Thoracic aorta (tissue), 2 donors: ENCODE results near the gene RBM8A. TPM values are rescaled to one million over a fixed set of nuclear protein-coding genes. Genes with fewer than 3 reads are reported as not detected.

Experiments
- ATAC-seq: fragments of 150-250 bp; one replicate; pipeline ENCODE4 v1.8.0; 2017; ENCODE audit warnings: low read depth; ENCODE audit not compliant: insufficient number of reproducible peaks, low FRiP score
- DNase-seq: peaks from one replicate; pipeline ENCODE4 v3.0.0-alpha.2; 2020; ENCODE audit warnings: low spot score
- H3K27ac ChIP-seq, 2 donors: fragments of 200-600 bp; sonication (generic); 1 replicate in 1 of 2; 2 replicates in 1 of 2; pipeline ENCODE4 v1.5.1; 2016; ENCODE audit warnings: mild to moderate bottlenecking in 2 of 2, moderate library complexity in 2 of 2
- H3K27me3 ChIP-seq: fragments of 200-600 bp; sonication (generic); replicated peaks from 2 replicates; pipeline ENCODE4 v1.6.0; 2016; ENCODE audit warnings: mild to moderate bottlenecking; ENCODE audit not compliant: insufficient read depth
- H3K36me3 ChIP-seq: fragments of 200-600 bp; sonication (generic); one replicate; pipeline ENCODE4 v1.5.1; 2016
- H3K4me1 ChIP-seq, 2 donors: fragments of 200-600 bp; sonication (generic); 1 replicate in 1 of 2; 2 replicates in 1 of 2; pipeline versions ENCODE4 v1.5.1 to v1.6.0; 2016; ENCODE audit warnings: low read depth in 2 of 2, mild to moderate bottlenecking in 1 of 2; ENCODE audit not compliant: control insufficient read depth in 1 of 2
- H3K4me3 ChIP-seq: fragments of 200-600 bp; sonication (generic); 2 replicates; pipeline ENCODE4 v1.5.1; 2016; ENCODE audit warnings: mild to moderate bottlenecking
- H3K9me3 ChIP-seq: fragments of 200-600 bp; sonication (generic); 2 replicates; pipeline ENCODE4 v1.5.1; 2016
- CTCF ChIP-seq: fragments of 200-600 bp; sonication (generic); IDR thresholded peaks from one replicate; pipeline ENCODE4 v1.5.1; 2019; ENCODE audit warnings: antibody characterized with exemption
- total RNA-seq, 2 donors: library from RNA; depleted of rRNA; stranded (reverse); fragments of >200 nt; gene quantifications; one replicate each; pipeline versions ENCODE4 v1.1.0 to v1.2.3, GENCODE V29; 2016

The RBM8A gene
- total RNA-seq, 2 donors from 2014 or later = 37.8 to 151 TPM

GRCh38 chr1:145918144-145918991, 8.9 kb downstream of the RBM8A start, which contains the start of gene PEX11B:
Gene PEX11B, minus strand, starts transcription at chr1:145918717. Its CDS starts 29 bp downstream, at chr1:145918688.
- Histone ChIP-seq H3K27me3 (no peaks in the 10 kb centered on the region), H3K4me1 (peaks cover 18 to 29% of the 10 kb centered on the region in 2 donors), H3K27ac (peak within 1 kb of the TSS; percentile 82 to 83), H3K9me3 (no peaks in the 10 kb centered on the region), H3K4me3 (peak within 1 kb of the TSS; percentile 86), H3K36me3 (peaks cover 11% of the 10 kb centered on the region)
- DNase-seq (peak; percentile 65), ATAC-seq (peak; percentile 81)
- TF ChIP-seq CTCF = no peak

- no peak for ATAC-seq
- Histone ChIP-seq H3K4me3 (peak overlapping the region; percentile 86), H3K9me3 (no peaks in the 10 kb centered on the region), H3K36me3 (peaks cover 11% of the 10 kb centered on the region), H3K4me1 (peaks cover 18 to 29% of the 10 kb centered on the region in 2 donors), H3K27ac (peak overlapping the region; percentile 82 to 83), H3K27me3 (no peaks in the 10 kb centered on the region)
- TF ChIP-seq CTCF = no peak
- no peak for DNase-seq
These were observed 9.7 kb downstream of the RBM8A start for GRCh38 chr1:145917595-145917994.

GRCh38 chr1:145916745-145917144, 10.5 kb downstream of the RBM8A start:
- ATAC-seq (no peak), DNase-seq (no peak)
- Histone ChIP-seq H3K4me1 (peaks cover 18 to 29% of the 10 kb centered on the region in 2 donors), H3K36me3 (peaks cover 15% of the 10 kb centered on the region), H3K27me3 (no peaks in the 10 kb centered on the region), H3K9me3 (no peaks in the 10 kb centered on the region), H3K27ac (no peak overlapping the region), H3K4me3 (no peak overlapping the region)
- no peak for TF ChIP-seq CTCF

- Histone ChIP-seq H3K4me1 (peaks cover 12 to 21% of the 10 kb centered on the region in 2 donors), H3K4me3 (no peak overlapping the region), H3K27me3 (no peaks in the 10 kb centered on the region), H3K9me3 (no peaks in the 10 kb centered on the region), H3K27ac (no peak overlapping the region), H3K36me3 (peaks cover 24% of the 10 kb centered on the region)
- ATAC-seq = no peak
- no peak for DNase-seq
- no peak for TF ChIP-seq CTCF
These were observed 15.1 kb downstream of the RBM8A start for GRCh38 chr1:145912128-145912641.

GRCh38 chr1:145908653-145909052, 18.6 kb downstream of the RBM8A start:
- no peak for ATAC-seq
- Histone ChIP-seq H3K36me3 (peaks cover 27% of the 10 kb centered on the region), H3K4me1 (peaks cover 11 to 17% of the 10 kb centered on the region in 2 donors), H3K9me3 (no peaks in the 10 kb centered on the region), H3K4me3 (peak overlapping the region; percentile 67), H3K27me3 (no peaks in the 10 kb centered on the region), H3K27ac (peak overlapping the region; percentile 44 to 73)
- no peak for TF ChIP-seq CTCF
- no peak for DNase-seq
